ENCODE measurements around the gene ZFYVE9. TPM values are rescaled to one million over a fixed set of nuclear protein-coding genes. Genes with fewer than 3 reads are reported as not detected.

The ZFYVE9 gene
- total RNA-seq, 1 donor from 2014 or later = 16.5 TPM

GRCh38 chr1:52182874-52183400 lies 41.0 kb downstream of the ZFYVE9 start:
- Mint-ChIP-seq H3K9me3 (ENCODE audit: unreplicated experiment) (peaks cover 4% of the 10 kb centered on the region), H3K4me3 (ENCODE audit: unreplicated experiment) (no peak overlapping the region), H3K36me3 (ENCODE audit: low read depth, unreplicated experiment) (no peaks in the 10 kb centered on the region), H3K4me1 (ENCODE audit: low read depth, unreplicated experiment) (peaks cover 3% of the 10 kb centered on the region), H3K27me3 (ENCODE audit: low read depth, unreplicated experiment) (no peaks in the 10 kb centered on the region), H3K27ac (ENCODE audit: unreplicated experiment) (no peak overlapping the region)
- no peak overlapping the region for H3K9ac ChIP-seq (ENCODE audit: low read length)
- DNase-seq (ENCODE audit: low read depth) = no peak
- H3K4me3 ChIP-seq (ENCODE audit: insufficient read depth, low read depth, low read length) = no peak overlapping the region
- no peaks in the 10 kb centered on the region for H3K27me3 ChIP-seq (ENCODE audit: insufficient read depth, low read length)
- H3K36me3 ChIP-seq (ENCODE audit: insufficient read depth, low read length) = no peaks in the 10 kb centered on the region
- H3K9me3 ChIP-seq (ENCODE audit: insufficient read depth, low read depth, low read length) = no peaks in the 10 kb centered on the region
- H4K20me1 ChIP-seq (ENCODE audit: insufficient read depth, low read length) = peaks cover 5% of the 10 kb centered on the region
- no peak overlapping the region for H3K27ac ChIP-seq (ENCODE audit: low read depth, low read length)
- H3K4me1 ChIP-seq (ENCODE audit: insufficient read depth, low read length) = no peaks in the 10 kb centered on the region
- no peak overlapping the region for H3K4me2 ChIP-seq (ENCODE audit: low read length)
- TF ChIP-seq EZH2 (IDR thresholded peaks at IDR 0.05; ENCODE audit: insufficient read depth, low read length) = no peak
- no peak for TF ChIP-seq CTCF (IDR thresholded peaks at IDR 0.05; ENCODE audit: insufficient read depth, low read depth, low read length)
- H3K79me2 ChIP-seq (ENCODE audit: insufficient read depth, low read length) = no peaks in the 10 kb centered on the region
- no peak for FAIRE-seq
- H2AFZ ChIP-seq (ENCODE audit: low read depth, low read length) = no peak overlapping the region

GRCh38 chr1:52186449-52186848 lies 44.6 kb downstream of the ZFYVE9 start:
- Histone ChIP-seq H3K27ac (ENCODE audit: low read depth, low read length) (no peak overlapping the region), H3K36me3 (ENCODE audit: insufficient read depth, low read length) (no peaks in the 10 kb centered on the region), H3K79me2 (ENCODE audit: insufficient read depth, low read length) (no peaks in the 10 kb centered on the region), H3K27me3 (ENCODE audit: insufficient read depth, low read length) (no peaks in the 10 kb centered on the region), H3K4me3 (ENCODE audit: insufficient read depth, low read depth, low read length) (no peak overlapping the region), H3K9ac (ENCODE audit: low read length) (no peak overlapping the region), H3K4me1 (ENCODE audit: insufficient read depth, low read length) (no peaks in the 10 kb centered on the region), H2AFZ (ENCODE audit: low read depth, low read length) (no peak overlapping the region), H3K4me2 (ENCODE audit: low read length) (peak overlapping the region; percentile 25), H4K20me1 (ENCODE audit: insufficient read depth, low read length) (peaks cover 1% of the 10 kb centered on the region), H3K9me3 (ENCODE audit: insufficient read depth, low read depth, low read length) (no peaks in the 10 kb centered on the region)
- Mint-ChIP-seq H3K27ac (ENCODE audit: unreplicated experiment) (no peak overlapping the region), H3K4me3 (ENCODE audit: unreplicated experiment) (no peak overlapping the region), H3K36me3 (ENCODE audit: low read depth, unreplicated experiment) (no peaks in the 10 kb centered on the region), H3K27me3 (ENCODE audit: low read depth, unreplicated experiment) (no peaks in the 10 kb centered on the region), H3K4me1 (ENCODE audit: low read depth, unreplicated experiment) (peaks cover 7% of the 10 kb centered on the region), H3K9me3 (ENCODE audit: unreplicated experiment) (peaks cover 2% of the 10 kb centered on the region)
- DNase-seq (ENCODE audit: low read depth) (peak; percentile 81), FAIRE-seq (no peak)
- TF ChIP-seq CTCF (IDR thresholded peaks at IDR 0.05; ENCODE audit: insufficient read depth, low read depth, low read length) = no peak
- TF ChIP-seq EZH2 (IDR thresholded peaks at IDR 0.05; ENCODE audit: insufficient read depth, low read length) = no peak

- H3K27ac Mint-ChIP-seq (ENCODE audit: unreplicated experiment) = no peak overlapping the region
- Histone ChIP-seq H3K4me3 (ENCODE audit: insufficient read depth, low read depth, low read length) (no peak overlapping the region), H3K27me3 (ENCODE audit: insufficient read depth, low read length) (no peaks in the 10 kb centered on the region), H3K4me2 (ENCODE audit: low read length) (no peak overlapping the region), H3K9me3 (ENCODE audit: insufficient read depth, low read depth, low read length) (no peaks in the 10 kb centered on the region), H3K4me1 (ENCODE audit: insufficient read depth, low read length) (no peaks in the 10 kb centered on the region), H3K9ac (ENCODE audit: low read length) (no peak overlapping the region), H3K27ac (ENCODE audit: low read depth, low read length) (no peak overlapping the region), H2AFZ (ENCODE audit: low read depth, low read length) (no peak overlapping the region), H3K79me2 (ENCODE audit: insufficient read depth, low read length) (no peaks in the 10 kb centered on the region), H4K20me1 (ENCODE audit: insufficient read depth, low read length) (peaks cover 9% of the 10 kb centered on the region), H3K36me3 (ENCODE audit: insufficient read depth, low read length) (no peaks in the 10 kb centered on the region)
- H3K27me3 Mint-ChIP-seq (ENCODE audit: low read depth, unreplicated experiment) = no peaks in the 10 kb centered on the region
- H3K4me1 Mint-ChIP-seq (ENCODE audit: low read depth, unreplicated experiment) = peaks cover 9% of the 10 kb centered on the region
- no peak overlapping the region for H3K4me3 Mint-ChIP-seq (ENCODE audit: unreplicated experiment)
- TF ChIP-seq EZH2 (IDR thresholded peaks at IDR 0.05; ENCODE audit: insufficient read depth, low read length) (no peak), CTCF (IDR thresholded peaks at IDR 0.05; ENCODE audit: insufficient read depth, low read depth, low read length) (no peak)
- no peak for DNase-seq (ENCODE audit: low read depth)
- peaks cover 2% of the 10 kb centered on the region for H3K9me3 Mint-ChIP-seq (ENCODE audit: unreplicated experiment)
- no peaks in the 10 kb centered on the region for H3K36me3 Mint-ChIP-seq (ENCODE audit: low read depth, unreplicated experiment)
- no peak for FAIRE-seq
Measured at GRCh38 chr1:52189898-52190480, 48.1 kb downstream of the ZFYVE9 start.

All from astrocyte (in vitro differentiated cells and primary cell).